ENCODE results near the gene ICOS.
"Not testable (repeated sequence)": the region's sequence is repeated elsewhere in the genome, so short reads cannot be mapped to it uniquely, and the experiment has no call there.

ICOS gene

DNA sequence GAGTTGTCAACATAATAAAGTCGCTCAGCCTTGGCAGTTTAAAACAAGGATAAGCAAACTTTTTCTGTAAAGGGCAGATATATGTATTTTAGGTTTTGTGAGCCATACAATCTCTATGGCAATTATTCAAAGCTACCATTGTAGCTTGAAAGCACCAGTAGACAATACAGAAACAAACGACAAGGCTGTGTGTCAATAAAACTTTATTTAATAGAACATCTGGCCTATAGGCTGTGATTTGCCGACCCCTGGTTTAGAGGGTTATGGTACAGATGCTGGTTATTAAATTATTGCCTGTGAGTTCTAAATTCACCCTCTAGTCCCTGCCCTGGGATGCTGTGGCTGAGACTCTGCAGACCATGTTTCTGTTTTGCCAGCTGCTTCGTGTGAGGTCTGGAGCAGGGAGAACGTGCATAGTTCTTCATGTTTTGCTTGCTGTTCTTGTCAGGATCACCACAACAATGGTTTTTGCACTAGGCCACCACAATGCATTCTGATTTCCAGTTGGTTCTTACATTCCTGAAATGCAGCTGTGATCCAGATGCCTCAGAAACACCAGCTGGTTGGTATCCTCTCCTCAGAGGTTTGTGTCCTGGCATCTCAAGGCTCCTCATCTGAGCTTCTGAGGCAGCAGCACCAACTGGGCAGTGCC is 46.6 kb downstream of the ICOS start:
- FAIRE-seq: no peak

DNA sequence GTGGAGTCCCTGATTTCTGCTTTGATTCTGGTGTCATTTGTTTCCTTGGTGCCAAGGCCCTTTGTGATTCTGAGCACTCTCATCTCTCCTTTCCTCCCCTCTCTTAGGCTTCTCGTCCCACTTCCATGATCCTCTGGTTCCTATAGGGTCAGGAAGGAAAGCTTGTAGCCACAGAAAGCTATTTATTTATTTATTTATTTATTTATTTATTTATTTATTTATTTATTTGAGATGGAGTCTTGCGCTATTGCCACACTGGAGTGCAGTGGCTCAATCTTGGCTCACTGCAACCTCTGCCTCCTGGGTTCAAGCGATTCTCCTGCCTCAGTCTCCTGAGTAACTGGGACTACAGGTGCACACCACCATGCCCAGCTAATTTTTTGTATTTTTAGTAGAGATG is 49.4 kb downstream of the ICOS start:
- not testable (repeated sequence) for FAIRE-seq

DNA sequence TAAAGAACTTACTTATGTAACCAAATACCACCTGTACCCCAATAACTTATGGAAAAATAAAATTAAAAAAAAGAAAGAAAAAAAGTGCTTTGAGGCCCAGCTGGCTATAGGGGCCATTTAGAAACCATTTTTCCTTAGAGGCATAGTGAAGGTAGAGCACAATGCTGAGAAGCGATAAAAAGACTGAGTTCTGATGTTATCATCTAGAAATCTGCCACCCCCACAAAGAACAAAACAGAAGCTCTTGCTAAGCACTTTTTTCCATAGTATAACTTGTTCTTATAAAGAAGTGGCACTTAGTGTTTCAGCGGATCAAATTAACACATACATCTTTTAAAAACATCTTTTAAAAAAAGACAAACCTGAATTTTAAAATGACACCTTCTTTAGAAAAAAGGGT is 51.4 kb downstream of the ICOS start:
- FAIRE-seq: no peak

DNA sequence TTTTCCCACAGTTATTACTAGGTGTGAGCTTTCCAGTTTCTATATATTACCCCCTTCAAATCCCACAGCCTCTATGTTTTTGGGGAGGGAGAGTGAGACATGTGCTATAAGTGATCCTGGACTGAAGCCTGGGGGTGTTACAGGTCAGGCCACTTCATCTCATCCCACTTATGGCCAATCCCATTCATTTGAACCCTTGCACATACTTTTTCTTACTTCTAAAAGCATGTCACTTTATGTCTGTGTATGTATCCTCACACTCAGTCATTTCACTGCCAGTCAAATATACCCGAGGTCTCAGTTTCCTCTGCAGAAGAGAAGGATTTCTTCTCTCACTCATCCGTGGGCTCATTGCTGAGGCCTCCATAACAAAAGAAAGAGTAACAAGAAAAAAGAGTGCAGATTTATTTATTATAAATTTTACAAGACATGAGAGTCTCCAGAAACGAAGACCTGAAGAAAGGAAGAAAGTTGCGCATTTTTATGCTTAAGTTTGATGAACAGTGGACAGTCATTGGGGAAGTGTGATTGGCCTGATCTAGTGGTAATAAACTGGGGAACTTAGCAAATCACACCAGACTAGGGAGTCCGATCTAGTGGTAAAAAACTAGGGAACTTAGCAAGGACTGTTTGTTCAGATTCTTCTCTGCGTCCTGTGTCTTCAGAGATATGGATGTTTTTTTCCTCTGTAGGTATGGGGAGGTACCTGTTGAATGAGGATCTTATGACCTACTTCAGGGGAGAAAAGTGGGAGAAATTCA is 52.1 kb downstream of the ICOS start:
- no peak for FAIRE-seq

DNA sequence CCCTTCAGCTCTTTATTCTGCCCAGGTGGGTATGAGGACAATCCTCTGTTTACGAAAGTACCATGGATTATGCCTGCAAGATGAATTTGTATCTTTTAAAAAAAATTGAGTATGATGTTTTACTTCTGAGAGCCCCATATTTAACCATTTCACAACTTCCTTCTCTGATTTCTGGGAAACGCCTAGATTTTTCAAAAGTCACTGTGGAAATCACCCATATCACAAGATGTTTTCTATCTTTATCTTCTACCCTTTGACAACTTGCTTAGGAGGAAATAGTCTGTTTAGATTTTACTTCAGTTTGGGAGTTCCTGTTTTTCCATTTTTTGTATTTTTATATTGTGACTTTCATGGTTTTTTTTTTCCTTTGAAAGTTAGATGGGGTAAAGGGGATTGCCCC is 53.0 kb downstream of the ICOS start:
- FAIRE-seq: no peak

DNA sequence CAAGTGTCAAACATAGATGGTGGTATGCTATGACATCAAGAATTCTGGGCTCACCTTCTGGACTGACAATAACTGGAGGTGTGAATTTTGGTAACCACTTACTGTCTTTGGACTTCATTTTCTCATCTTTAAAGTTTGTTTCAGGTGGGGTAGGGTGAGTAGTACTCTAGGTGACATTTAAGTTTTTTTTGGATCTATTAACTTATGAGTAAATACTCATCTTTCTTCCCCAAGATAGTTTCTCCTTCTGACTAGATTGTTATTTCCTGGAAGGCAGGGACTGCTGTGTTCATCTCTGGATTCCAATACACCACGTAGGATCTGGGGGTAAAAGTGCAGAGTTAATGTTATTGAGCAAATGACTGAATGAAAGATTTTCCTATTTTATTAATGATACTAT is 55.9 kb downstream of the ICOS start:
- FAIRE-seq: no peak

DNA sequence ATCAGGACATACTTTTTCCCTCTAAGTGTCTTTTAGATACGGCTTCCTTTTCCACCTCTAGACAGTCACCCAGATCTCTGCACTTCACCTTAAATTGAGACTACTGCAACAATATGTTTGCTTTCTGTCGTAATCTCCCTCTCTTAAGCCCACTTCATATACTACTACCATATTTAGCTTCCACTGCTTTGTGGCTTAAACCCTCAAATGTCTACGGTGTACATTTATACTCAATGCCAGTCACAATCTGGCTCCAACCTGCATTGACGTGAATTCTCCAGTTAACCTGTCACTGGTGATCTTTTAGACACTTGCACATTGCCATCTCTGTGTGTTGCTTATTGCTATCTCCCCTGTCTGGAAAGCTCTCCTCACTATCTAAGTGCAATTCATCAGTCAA is 56.4 kb downstream of the ICOS start:
- no peak for FAIRE-seq

DNA sequence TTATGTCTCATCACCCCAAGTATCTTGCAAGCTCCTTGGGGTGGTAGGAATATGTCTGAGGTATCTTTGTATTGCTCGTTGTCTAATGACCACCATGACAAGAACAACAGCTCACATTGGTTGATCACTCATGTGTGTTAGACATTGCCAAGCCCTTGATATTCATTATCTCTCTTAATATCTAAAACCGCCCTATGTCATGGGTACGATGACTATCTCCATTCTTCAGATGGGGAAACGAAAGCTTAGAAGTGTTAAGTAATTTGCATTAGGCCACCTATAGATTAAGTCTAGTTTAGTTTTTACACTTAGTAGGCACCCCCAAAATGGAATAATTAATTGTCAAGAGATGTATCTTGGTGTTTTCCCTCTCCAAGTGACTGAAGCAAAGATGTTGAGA is 57.0 kb downstream of the ICOS start:
- no peak for FAIRE-seq

DNA sequence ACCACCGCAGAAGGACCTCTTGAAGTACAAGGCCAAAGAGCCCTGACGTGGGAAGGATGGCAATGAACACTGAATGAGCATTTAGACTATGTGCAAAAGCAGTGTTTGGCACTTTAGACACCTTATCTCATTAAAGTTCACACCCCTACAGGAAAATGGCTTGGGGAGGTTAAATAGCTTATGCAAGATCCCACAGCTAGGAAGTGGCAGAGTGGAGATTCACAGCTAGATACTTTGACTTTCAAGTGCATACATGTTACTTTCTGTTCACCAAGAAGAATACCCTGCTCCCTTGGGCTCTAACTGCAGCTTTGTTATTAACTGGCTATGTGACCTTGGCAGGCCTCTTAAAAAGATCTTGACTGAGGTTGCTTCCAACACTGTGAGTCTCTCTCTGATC is 58.2 kb downstream of the ICOS start:
- no peak for FAIRE-seq

DNA sequence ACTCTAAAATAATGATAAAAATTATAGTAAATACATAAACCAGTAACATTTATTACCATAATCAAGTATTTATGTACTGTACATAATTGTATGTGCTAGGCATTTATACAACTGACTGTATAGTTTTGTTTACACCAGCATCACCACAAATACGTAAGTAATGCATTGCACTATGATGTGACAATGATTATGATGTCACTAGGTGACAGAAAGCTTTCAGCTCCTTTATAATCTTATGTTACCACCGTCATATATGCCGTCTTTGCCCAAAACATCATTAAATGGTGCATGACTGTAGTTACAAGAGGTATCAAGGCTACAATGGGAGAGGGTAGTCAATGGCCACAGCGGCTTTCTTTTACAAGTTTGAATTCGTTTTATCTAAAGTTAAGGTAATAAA is 60.1 kb downstream of the ICOS start:
- no peak for FAIRE-seq

DNA sequence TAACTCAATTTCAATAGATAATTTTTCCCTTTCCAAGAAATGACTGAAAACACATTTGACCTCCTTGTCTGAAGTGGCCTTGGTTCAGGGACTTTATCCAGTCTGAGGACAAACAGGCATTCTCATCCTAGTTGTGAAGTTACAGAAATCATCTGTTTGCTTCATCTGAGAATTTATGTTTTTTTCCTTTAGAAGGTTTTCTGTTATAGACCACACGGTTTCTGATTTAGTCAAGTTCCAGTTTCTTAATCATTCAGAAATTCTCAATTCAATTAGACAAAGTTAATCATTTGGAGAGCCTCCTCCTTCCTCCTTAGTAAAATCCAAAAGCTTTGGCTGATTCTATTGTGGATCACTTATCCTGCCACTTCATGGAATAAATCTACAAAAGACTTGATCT is 60.9 kb downstream of the ICOS start:
- no peak for FAIRE-seq

DNA sequence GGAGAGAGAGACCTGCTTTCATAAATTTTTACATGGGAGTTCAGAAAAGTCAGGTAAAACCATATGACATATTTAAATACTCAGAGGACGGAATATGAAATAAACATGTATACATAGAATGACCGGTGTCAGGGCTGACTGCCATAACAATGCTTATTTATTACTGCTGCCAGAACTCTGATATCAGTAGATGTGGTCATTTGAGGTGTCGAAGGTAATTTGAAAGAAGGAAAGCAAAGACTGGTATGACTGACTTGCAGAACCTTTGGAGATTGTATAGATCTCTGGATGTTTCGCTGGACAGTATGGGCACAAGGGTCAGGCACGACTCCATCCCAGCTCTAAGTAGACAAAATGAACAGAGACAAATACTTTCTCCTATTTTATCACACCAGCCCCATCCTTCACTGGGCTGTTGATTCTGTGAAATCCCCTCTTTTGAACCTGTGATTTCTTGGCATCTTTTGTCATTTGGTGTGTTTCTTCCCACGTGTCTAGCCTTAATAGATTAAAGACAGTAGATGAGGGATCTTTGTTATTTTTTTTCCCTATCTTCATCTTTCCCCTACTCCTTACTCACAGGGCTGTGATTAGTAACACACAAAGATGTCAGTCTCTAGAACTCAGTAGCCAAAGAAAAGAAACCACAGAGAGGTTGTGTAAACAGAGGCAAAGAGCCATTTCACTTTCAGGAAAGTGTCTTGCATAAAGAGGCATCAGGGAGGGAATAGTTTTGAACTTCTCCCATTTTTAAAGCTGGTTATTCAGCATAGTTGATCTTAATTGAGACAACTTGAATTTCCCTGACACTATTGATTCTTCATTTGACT is 61.6 kb downstream of the ICOS start:
- no peak for FAIRE-seq

DNA sequence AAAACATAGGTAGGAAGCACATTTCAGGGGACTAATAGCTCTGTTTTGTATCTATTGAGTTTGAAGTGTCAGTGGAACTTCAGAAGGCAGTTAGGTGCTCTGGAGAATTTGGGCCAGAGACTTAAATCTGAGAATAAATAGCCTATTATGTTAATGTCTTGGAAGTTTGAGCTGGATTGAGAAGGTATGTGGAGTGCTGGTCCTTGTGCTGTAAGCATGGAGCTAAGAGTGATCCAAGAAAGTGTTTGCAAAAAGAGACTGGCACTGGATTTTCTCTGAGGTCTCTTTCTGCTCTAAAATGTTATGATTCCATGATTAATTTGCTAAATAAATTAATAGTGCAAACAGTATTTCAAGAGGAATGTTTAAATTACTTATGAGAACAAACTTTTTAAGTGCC is 63.3 kb downstream of the ICOS start:
- no peak for FAIRE-seq

DNA sequence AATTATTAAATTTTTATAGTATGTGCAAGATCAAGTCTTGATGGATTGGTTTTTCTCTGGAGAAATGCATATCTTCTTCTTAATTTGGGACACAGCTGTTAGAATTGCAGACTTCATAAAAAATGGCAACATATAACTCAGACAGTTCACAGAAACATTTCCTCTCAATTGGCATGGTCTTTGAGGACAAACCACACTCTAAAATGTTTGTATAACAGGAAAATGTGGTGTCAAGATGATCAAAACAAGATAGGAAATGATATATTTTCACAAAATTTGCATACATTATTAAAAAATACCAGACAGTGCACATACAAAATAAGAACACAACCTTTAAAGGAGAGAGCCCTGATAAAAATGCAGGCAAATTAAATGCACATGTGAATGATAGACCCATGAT is 63.9 kb downstream of the ICOS start:
- no peak for FAIRE-seq

DNA sequence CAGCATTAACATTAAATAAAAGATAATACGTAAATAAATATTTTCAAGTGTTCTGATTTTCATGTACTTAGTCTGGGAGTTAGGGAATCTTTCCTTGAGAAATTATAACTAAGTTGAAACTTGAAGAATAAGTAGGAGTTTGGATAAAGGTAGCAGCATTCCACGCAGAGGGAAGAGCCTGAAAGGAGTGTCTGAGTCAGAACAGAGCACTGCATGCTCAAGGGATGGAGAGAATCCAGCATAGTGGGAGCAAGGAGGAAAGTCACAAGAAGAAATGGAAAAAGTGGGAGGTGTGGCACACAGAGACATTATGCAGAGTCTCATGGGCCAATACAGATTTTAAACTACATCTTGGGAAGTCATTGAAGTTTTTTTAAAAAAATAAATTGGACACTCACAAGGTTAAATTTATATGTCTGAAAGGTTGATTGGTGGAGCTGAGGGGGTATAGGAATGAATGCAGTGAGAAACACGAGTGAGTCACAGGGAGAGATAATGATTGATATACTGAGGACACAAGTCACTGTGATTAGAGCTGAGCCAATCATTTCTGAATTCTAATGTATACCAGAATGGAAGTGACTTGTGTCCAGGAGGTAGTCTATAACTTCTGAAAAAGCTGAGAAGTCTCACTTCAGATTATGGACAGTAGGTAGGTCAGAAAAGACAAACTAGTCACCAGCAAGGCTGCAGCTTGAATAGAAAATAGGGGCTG is 66.9 kb downstream of the ICOS start:
- FAIRE-seq: no peak

DNA sequence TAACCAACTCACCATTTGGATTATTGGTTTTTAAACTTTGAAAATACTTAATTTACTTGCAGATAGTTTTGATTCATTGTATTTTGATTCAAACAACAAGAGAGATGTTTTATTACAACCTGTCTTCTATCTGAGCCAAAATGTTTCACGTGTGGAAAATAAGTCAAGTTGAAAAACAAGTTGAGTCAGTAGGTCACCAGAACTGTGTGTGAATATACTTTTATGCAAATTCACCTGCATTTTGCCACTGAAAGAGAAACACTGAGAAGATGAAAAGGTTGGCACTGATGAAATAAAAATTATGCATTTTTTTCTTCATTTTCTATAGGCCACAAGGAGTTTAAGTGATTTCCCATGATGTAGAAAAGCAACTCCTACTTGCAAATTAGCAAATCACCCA is 68.3 kb downstream of the ICOS start:
- FAIRE-seq: no peak

DNA sequence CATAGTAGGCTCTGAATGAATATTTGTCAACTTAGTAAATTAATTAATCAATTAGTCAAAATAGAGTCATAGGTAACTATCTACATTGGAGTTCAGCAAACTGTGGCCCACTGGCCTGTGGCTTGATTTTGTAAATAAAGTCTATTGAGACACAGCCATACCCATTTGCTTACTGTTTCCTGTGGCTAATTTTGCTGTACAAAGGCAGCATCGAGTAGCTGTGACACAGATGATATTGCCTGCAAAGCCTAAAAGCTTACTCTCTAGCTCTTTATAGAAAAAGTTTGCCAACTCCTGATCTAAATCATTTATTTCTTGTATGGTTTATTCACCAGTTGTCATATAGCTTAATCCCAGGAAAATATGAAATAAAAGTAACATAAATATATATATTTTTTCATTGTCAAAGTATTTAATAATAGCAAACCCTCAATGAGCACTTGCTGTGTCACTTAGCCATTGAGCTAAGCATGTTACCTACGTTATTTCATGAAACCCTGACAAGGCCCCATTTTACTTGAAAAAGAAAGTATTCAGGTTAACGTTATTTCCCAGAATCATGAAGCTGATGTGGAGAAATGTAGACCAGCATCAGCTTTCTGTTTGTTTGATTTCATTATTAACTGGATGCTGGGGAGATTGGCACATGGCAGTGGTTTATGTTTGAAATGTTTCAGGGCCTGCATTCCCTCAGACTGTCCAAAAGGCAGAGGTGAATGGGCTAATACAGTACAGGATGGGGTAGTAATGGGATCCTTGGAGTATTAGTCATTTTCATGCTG is 69.6 kb downstream of the ICOS start:
- FAIRE-seq: no peak

DNA sequence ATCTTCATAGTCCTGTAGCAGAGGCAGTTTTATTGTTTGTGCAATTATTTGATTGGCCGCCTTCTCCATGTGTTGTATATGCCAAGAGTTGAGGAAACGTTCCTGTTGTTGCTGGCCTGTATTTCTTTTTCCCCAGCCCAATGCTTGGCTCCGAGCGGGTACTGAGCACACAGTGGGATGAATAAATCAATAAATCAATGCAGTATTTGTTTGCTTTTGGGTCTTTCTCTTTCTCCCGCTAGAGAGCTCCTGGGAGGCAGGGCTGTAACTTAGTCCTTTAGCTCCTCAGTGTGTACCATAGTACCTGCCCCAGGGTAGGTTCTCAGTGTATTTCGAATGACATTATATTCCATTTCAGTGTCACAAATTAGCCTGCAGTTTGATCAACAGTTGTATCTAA is 71.8 kb downstream of the ICOS start:
- no peak for FAIRE-seq

DNA sequence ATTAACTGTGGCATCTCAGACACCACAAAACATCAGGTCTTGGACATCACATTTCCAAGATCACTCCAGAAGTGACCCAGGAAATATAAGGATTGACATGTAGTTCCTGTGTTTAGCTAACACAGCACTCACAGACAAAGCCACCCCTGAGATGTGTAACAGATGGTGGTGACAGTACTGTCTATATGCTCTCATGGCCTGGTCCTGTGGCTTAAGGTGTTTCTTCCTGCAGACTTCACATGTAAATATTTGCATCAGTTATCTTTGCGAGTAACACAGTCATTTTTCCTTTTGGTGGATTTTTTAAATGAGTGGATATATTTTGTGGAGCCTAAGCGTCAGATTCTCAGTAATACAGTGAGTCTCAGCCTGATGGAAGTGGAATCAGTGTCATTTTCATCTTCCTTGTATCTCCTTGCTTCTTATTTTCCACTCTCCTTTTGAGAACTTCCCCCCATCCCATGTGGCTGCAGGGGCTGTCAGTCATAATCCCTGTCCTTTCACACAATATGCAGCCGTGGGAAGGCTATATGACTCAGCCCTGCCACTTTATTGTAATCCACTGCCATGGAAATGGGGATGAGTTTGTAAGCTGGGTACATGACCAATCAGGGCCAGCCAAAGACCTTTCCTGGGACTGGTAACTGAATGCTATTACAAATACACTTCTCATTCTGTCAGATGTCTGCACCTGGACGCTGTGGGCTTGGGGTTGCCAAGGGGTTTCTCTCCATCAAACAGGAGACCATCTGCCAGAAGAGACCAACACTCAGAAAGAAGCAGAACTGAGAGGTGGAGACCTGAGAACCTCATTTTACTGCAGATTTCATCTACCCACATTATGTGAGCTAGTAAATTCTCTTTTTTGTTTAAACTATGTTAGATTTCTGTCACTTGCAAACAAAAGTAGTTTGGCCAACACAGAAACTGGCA is 74.3 kb downstream of the ICOS start:
- no peak for FAIRE-seq

Measured in endometrium (tissue), 2 donors.